Neuronal stem cell (in vitro differentiated cells): ENCODE measurements around the gene ESYT2.

ENCODE experiments used
- DNase-seq: peaks from one replicate; pipeline ENCODE4 v3.0.0-alpha.2; 2013; ENCODE audit warnings: low spot score
- H2AFZ ChIP-seq: one replicate; pipeline ENCODE4 v1.6.1; 2013; ENCODE audit warnings: mild to moderate bottlenecking, low read length, inconsistent platforms
- H2AK5ac ChIP-seq: 2 replicates; pipeline ENCODE4 v1.6.1; 2013; ENCODE audit warnings: low read depth, mild to moderate bottlenecking, inconsistent platforms, low read length, moderate library complexity, mixed read lengths
- H2BK120ac ChIP-seq: 2 replicates; pipeline ENCODE4 v1.6.1; 2013; ENCODE audit warnings: low read depth, mild to moderate bottlenecking, inconsistent platforms, low read length, moderate library complexity, mixed read lengths
- H2BK12ac ChIP-seq: one replicate; pipeline ENCODE4 v1.6.1; 2013; ENCODE audit warnings: low read length, inconsistent platforms
- H2BK15ac ChIP-seq: 2 replicates; pipeline ENCODE4 v1.6.1; 2013; ENCODE audit warnings: mild to moderate bottlenecking, low read length, inconsistent platforms, mixed read lengths
- H2BK5ac ChIP-seq: one replicate; pipeline ENCODE4 v1.6.1; 2013; ENCODE audit warnings: inconsistent platforms, mild to moderate bottlenecking, low read length, moderate library complexity
- H3K14ac ChIP-seq: one replicate; pipeline ENCODE4 v1.6.1; 2013; ENCODE audit warnings: low read length, inconsistent platforms
- H3K18ac ChIP-seq: 2 replicates; pipeline ENCODE4 v1.6.1; 2013; ENCODE audit warnings: low read length, inconsistent platforms
- H3K23ac ChIP-seq: 2 replicates; pipeline ENCODE4 v1.6.1; 2013; ENCODE audit warnings: low read depth, mild to moderate bottlenecking, mixed read lengths, low read length, inconsistent platforms; ENCODE audit not compliant: poor library complexity
- H3K27ac ChIP-seq: replicated peaks from 3 replicates; pipeline ENCODE4 v1.5.1; 2013; ENCODE audit warnings: low read length, inconsistent platforms
- H3K27me3 ChIP-seq, 3 experiments: 2 replicates each; pipeline ENCODE4 v1.6.1; 2013; ENCODE audit warnings: low read length in 3 of 3, mild to moderate bottlenecking in 2 of 3, inconsistent platforms in 1 of 3, low read depth in 1 of 3, mixed read lengths in 1 of 3, moderate library complexity in 1 of 3; ENCODE audit not compliant: control insufficient read depth in 3 of 3, insufficient read depth in 3 of 3
- H3K36me3 ChIP-seq, 2 donors: replicated peaks in 1 of 2; 2 replicates each; pipeline ENCODE4 v1.6.1; 2013; ENCODE audit warnings: low read length in 2 of 2; ENCODE audit not compliant: control insufficient read depth in 2 of 2, insufficient read depth in 2 of 2
- H3K4ac ChIP-seq: 2 replicates; pipeline ENCODE4 v1.6.1; 2013; ENCODE audit warnings: inconsistent platforms, mild to moderate bottlenecking, low read length, moderate library complexity
- H3K4me1 ChIP-seq, 2 donors: 1 replicate in 1 of 2; 2 replicates in 1 of 2; pipeline ENCODE4 v1.6.1; 2013; ENCODE audit warnings: low read length in 2 of 2, low read depth in 1 of 2; ENCODE audit not compliant: control insufficient read depth in 2 of 2, insufficient read depth in 1 of 2
- H3K4me2 ChIP-seq: one replicate; pipeline ENCODE4 v1.6.1; 2013; ENCODE audit warnings: mild to moderate bottlenecking, low read length, inconsistent platforms; ENCODE audit not compliant: insufficient read depth, poor library complexity, severe bottlenecking
- H3K4me3 ChIP-seq, 2 donors: 2 replicates each; pipeline ENCODE4 v1.5.1; 2013; ENCODE audit warnings: low read length in 2 of 2, mild to moderate bottlenecking in 2 of 2, inconsistent platforms in 1 of 2, moderate library complexity in 1 of 2
- H3K79me1 ChIP-seq: one replicate; pipeline ENCODE4 v1.6.1; 2013; ENCODE audit warnings: low read depth, mild to moderate bottlenecking, inconsistent platforms, low read length, moderate library complexity
- H3K9ac ChIP-seq: one replicate; pipeline ENCODE4 v1.6.1; 2013; ENCODE audit warnings: mild to moderate bottlenecking, low read depth, low read length, inconsistent platforms; ENCODE audit not compliant: poor library complexity
- H3K9me3 ChIP-seq, 2 donors: replicated peaks in 1 of 2; 2 replicates each; pipeline versions ENCODE3 to v1.6.1; 2013; ENCODE audit warnings: low read length in 2 of 2, mild to moderate bottlenecking in 2 of 2, inconsistent platforms in 1 of 2, low read depth in 1 of 2, mixed read lengths in 1 of 2, moderate library complexity in 1 of 2; ENCODE audit not compliant: control insufficient read depth in 2 of 2, insufficient read depth in 1 of 2
- H4K8ac ChIP-seq: one replicate; pipeline ENCODE4 v1.6.1; 2013; ENCODE audit warnings: low read depth, mild to moderate bottlenecking, inconsistent platforms, low read length, moderate library complexity
- H4K91ac ChIP-seq: one replicate; pipeline ENCODE4 v1.6.1; 2013; ENCODE audit warnings: low read length, low read depth, mild to moderate bottlenecking, inconsistent platforms; ENCODE audit not compliant: poor library complexity
- WGBS, 2 donors: extraction: QIAGEN DNeasy Blood & Tissue Kit; methylation state at CpG; one replicate each; pipeline ENCODE4 v1.1.7; 2013; ENCODE audit warnings: missing lambda C conversion rate in 2 of 2, mixed read lengths in 1 of 2; ENCODE audit not compliant: insufficient read length in 2 of 2, insufficient replicate concordance in 1 of 2; ENCODE audit errors: extremely low coverage in 2 of 2; 5-methylcytosine and 5-hydroxymethylcytosine counted together

Gene ESYT2

DNA sequence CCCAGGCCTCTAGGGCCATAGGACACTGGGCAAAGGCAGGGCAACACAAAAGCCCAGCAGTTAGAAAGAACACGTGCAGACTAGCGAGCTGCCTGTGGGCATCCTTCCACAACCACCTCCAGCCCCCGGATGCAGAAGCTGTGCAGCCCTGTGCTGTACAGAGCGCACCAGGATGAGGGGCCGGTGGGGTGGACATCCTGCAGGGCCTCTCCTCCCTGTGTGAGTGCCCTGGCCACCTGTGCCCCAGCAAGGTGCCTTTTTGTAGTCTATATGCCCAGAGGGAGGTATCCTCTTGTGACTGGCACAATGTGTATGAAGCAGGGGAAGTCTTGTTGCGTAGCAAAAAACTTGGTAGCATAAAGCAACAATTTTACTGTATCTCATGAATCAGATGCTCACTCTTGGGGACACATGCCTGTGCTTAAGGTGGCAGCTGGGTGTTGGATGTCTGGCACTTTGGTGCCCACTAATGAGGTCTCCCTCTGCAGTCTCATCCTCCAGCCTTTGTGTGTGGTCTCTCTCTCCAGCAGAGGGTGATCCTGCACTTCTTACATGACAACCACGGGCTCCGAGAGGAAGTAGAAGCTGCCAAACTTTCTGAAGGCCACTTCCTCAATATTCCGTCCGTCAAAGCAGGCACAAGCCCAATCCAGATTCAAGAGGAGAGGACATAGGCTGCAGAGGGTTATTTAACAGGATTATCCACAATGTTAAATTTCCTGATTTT, 133.4 kb downstream of the ESYT2 start:
- H3K4ac ChIP-seq: no peak overlapping the region
- DNase-seq: no peak
- no peak overlapping the region for H4K8ac ChIP-seq
- no peak overlapping the region for H3K14ac ChIP-seq
- H2BK5ac ChIP-seq: no peak overlapping the region
- no peak overlapping the region for H4K91ac ChIP-seq
- H3K27me3 ChIP-seq: no peaks in the 10 kb centered on the region
- H3K27ac ChIP-seq: no peak overlapping the region
- no peak overlapping the region for H2AFZ ChIP-seq
- no CpG with 5 or more reads among the region's 10 CpGs for WGBS, 2 donors
- no peak overlapping the region for H3K9ac ChIP-seq
- H2AK5ac ChIP-seq: no peak overlapping the region
- no peak overlapping the region for H2BK15ac ChIP-seq
- H3K4me3 ChIP-seq: no peak overlapping the region
- peaks cover 3% of the 10 kb centered on the region for H3K79me1 ChIP-seq
- H3K36me3 ChIP-seq: peaks cover 36 to 99% of the 10 kb centered on the region in 2 donors
- H2BK12ac ChIP-seq: no peak overlapping the region
- H3K18ac ChIP-seq: no peak overlapping the region
- H2BK120ac ChIP-seq: no peak overlapping the region
- H3K4me2 ChIP-seq: no peak overlapping the region
- peak overlapping the region; percentile 2 for H3K23ac ChIP-seq
- peaks cover 0 to 10% of the 10 kb centered on the region in 2 donors for H3K9me3 ChIP-seq
- no peaks in the 10 kb centered on the region for H3K4me1 ChIP-seq

DNA sequence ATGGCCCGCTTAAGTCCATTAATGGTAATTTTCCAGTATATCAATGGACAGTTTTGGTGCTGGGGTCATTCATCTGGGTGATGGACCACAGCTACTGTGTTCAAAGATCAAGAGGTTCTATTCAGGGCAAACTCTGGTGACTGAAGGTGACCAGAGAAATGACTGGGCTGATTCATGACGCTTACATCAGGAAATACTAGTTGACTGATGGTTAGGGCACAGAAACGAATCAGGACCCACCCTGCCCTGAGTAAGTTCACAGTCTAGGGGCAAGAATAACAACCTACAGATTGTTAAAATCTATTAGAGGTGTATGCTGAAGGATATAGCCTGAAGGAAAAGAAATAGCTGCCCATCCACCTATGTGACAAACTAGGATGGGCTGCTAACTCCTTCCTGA, 134.3 kb downstream of the ESYT2 start:
- Histone ChIP-seq H3K36me3 (peaks cover 33 to 99% of the 10 kb centered on the region in 2 donors), H3K9me3 (peaks cover 0 to 10% of the 10 kb centered on the region in 2 donors), H3K4me3 (no peak overlapping the region), H2BK15ac (no peak overlapping the region), H2AK5ac (no peak overlapping the region), H2BK12ac (no peak overlapping the region), H3K23ac (no peak overlapping the region), H2BK120ac (no peak overlapping the region), H2BK5ac (no peak overlapping the region), H3K27ac (no peak overlapping the region), H3K4ac (no peak overlapping the region), H4K91ac (no peak overlapping the region), H3K4me2 (no peak overlapping the region), H3K79me1 (peaks cover 3% of the 10 kb centered on the region), H3K27me3 (no peaks in the 10 kb centered on the region), H4K8ac (no peak overlapping the region), H3K4me1 (no peaks in the 10 kb centered on the region), H2AFZ (no peak overlapping the region), H3K14ac (no peak overlapping the region), H3K18ac (no peak overlapping the region), H3K9ac (no peak overlapping the region)
- no CpG with 5 or more reads among the region's 3 CpGs for WGBS, 2 donors
- DNase-seq: no peak

DNA sequence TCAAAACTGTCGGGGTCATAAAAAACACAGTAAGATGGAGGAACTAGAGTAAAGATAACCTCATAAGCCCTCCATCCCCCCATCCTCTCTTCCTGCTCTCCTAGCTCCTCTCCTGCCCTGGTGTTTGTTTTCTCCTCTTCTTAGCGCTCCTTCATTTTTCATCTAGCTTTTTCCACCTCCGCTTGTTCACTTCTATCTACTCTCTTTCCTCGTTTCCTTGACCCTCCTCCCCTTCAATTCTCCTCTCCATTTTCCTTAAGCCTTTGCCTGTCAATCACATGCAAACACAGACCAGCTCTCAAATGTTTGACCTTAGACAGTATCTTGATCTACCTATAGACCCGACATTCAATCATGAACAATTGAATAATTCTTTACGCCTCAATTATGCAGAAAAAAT, 134.7 kb downstream of the ESYT2 start:
- Histone ChIP-seq H3K4me1 (no peaks in the 10 kb centered on the region), H3K4ac (no peak overlapping the region)

DNA sequence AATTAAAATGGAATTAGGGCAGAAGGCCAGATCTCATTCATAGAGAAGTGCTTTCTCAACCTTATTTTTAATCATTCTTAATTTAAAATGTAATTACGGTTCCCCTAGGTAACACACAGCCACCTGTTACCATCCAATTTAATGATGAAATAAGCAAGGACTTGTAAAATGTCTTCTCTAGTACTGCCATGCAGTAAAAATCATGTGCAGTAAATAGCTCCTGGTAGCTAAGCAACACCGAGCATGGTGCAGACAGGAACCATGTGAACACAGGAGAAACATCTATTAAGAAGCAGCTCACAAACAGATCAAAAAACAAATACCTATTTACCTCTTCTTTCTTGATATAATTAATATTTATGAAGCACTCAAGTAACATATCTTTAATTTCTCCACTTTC, 139.8 kb downstream of the ESYT2 start:
- Histone ChIP-seq H4K91ac (no peak overlapping the region), H4K8ac (no peak overlapping the region), H2BK120ac (no peak overlapping the region), H3K9ac (no peak overlapping the region), H3K4me1 (peaks cover 0 to 5% of the 10 kb centered on the region in 2 donors), H2AK5ac (no peak overlapping the region), H3K4ac (no peak overlapping the region), H3K27me3 (no peaks in the 10 kb centered on the region), H3K4me2 (no peak overlapping the region), H2BK15ac (no peak overlapping the region), H3K18ac (no peak overlapping the region), H3K36me3 (peaks cover 20 to 100% of the 10 kb centered on the region in 2 donors), H3K79me1 (no peaks in the 10 kb centered on the region), H3K14ac (no peak overlapping the region), H3K9me3 (peaks cover 0 to 2% of the 10 kb centered on the region in 2 donors), H3K4me3 (no peak overlapping the region), H2BK5ac (no peak overlapping the region), H2BK12ac (no peak overlapping the region), H3K23ac (no peak overlapping the region), H2AFZ (no peak overlapping the region), H3K27ac (no peak overlapping the region)
- no peak for DNase-seq
- WGBS, 2 donors: no CpG with 5 or more reads among the region's 2 CpGs

More for the DNA sequence above, 134.7 kb downstream of the ESYT2 start:
- no CpG with 5 or more reads among the region's 6 CpGs for WGBS, 2 donors
- Histone ChIP-seq H3K27me3 (no peaks in the 10 kb centered on the region), H3K4me3 (no peak overlapping the region), H3K36me3 (peaks cover 31 to 99% of the 10 kb centered on the region in 2 donors), H3K23ac (no peak overlapping the region), H2AFZ (no peak overlapping the region), H3K27ac (no peak overlapping the region), H3K9ac (no peak overlapping the region), H3K4me2 (no peak overlapping the region), H2BK120ac (no peak overlapping the region), H2BK12ac (no peak overlapping the region), H3K18ac (no peak overlapping the region), H2AK5ac (no peak overlapping the region), H3K79me1 (peaks cover 3% of the 10 kb centered on the region), H4K91ac (no peak overlapping the region), H2BK5ac (no peak overlapping the region), H4K8ac (no peak overlapping the region), H3K9me3 (peaks cover 0 to 10% of the 10 kb centered on the region in 2 donors), H3K14ac (no peak overlapping the region), H2BK15ac (no peak overlapping the region)
- no peak for DNase-seq
